H1 (cell line): ENCODE results near the gene AMHR2. TPM values are rescaled to one million over a fixed set of nuclear protein-coding genes. Genes with fewer than 3 reads are reported as not detected.

Experiments used
- CTCF ChIA-PET: fragments of 300-600 bp; sonication (Branson Sonifier 250); formaldehyde crosslinking; loops from one replicate; lab custom pipeline; 2021; ENCODE audit not compliant: partially characterized antibody; lab: Charles Lee
- POLR2A ChIA-PET: fragments of 300-600 bp; sonication (Branson Sonifier 250); formaldehyde crosslinking; loops from one replicate; lab custom pipeline; 2021; ENCODE audit warnings: inconsistent platforms; ENCODE audit not compliant: partially characterized antibody; lab: Charles Lee
- DNase-seq, 2 experiments: peaks; one replicate each; pipeline versions ENCODE4 v3.0.0 to v3.0.0-alpha.2; 2010 to 2022; ENCODE audit warnings: low spot score in 2 of 2, low read depth in 1 of 2, mixed read lengths in 1 of 2
- FAIRE-seq: peaks from 2 replicates; lab custom pipeline; 2011; peaks lifted over from hg19 to GRCh38; lab: Jason Lieb, UNC
- H2AFZ ChIP-seq: 2 replicates; pipeline ENCODE4 v1.8.1; 2012; ENCODE audit warnings: low read length, inconsistent platforms
- H2AK5ac ChIP-seq: 2 replicates; pipeline ENCODE4 v1.6.1; 2013; ENCODE audit warnings: low read depth, low read length
- H2BK120ac ChIP-seq: replicated peaks from 2 replicates; pipeline ENCODE3; 2013; ENCODE audit warnings: low read depth, low read length, inconsistent platforms
- H2BK12ac ChIP-seq: 2 replicates; pipeline ENCODE4 v1.6.1; 2013; ENCODE audit warnings: low read depth, low read length
- H2BK15ac ChIP-seq: 2 replicates; pipeline ENCODE4 v1.6.1; 2013; ENCODE audit warnings: low read length
- H2BK20ac ChIP-seq: 2 replicates; pipeline ENCODE4 v1.6.1; 2013; ENCODE audit warnings: low read length
- H2BK5ac ChIP-seq: 2 replicates; pipeline ENCODE4 v1.6.1; 2013; ENCODE audit warnings: low read depth, low read length
- H3K14ac ChIP-seq: 2 replicates; pipeline ENCODE4 v1.6.1; 2013; ENCODE audit warnings: inconsistent platforms; ENCODE audit not compliant: insufficient read length
- H3K18ac ChIP-seq: 2 replicates; pipeline ENCODE4 v1.6.1; 2013; ENCODE audit warnings: low read length; ENCODE audit errors: extremely low read depth
- H3K23ac ChIP-seq: 2 replicates; pipeline ENCODE4 v1.6.1; 2013; ENCODE audit warnings: inconsistent platforms; ENCODE audit not compliant: insufficient read length
- H3K23me2 ChIP-seq: 2 replicates; pipeline ENCODE4 v1.6.1; 2013; ENCODE audit warnings: low read depth, low read length
- H3K27ac ChIP-seq: 2 replicates; pipeline ENCODE4 v1.6.1; 2011; ENCODE audit warnings: low read depth, low read length, inconsistent platforms
- H3K27me3 ChIP-seq, 4 experiments: replicated peaks in 1 of 4; 1 replicate in 1 of 4; 2 replicates in 3 of 4; pipeline versions ENCODE4 v1.6.1 to v1.8.1; 2011 to 2013; ENCODE audit warnings: low read length in 3 of 4, mild to moderate bottlenecking in 3 of 4, inconsistent platforms in 2 of 4, mixed read lengths in 2 of 4, moderate library complexity in 1 of 4; ENCODE audit not compliant: control insufficient read depth in 3 of 4, insufficient read depth in 3 of 4; ENCODE audit errors: extremely low read depth in 1 of 4
- H3K36me3 ChIP-seq, 4 experiments: 2 replicates each; pipeline versions ENCODE4 v1.6.1 to v1.8.1; 2011 to 2013; ENCODE audit warnings: mild to moderate bottlenecking in 4 of 4, low read length in 3 of 4, moderate library complexity in 2 of 4, control low read depth in 1 of 4, inconsistent platforms in 1 of 4; ENCODE audit not compliant: insufficient read depth in 4 of 4, control insufficient read depth in 2 of 4
- H3K4ac ChIP-seq: replicated peaks from 2 replicates; pipeline ENCODE3; 2013; ENCODE audit warnings: low read length, low read depth, mixed read lengths, inconsistent platforms; ENCODE audit not compliant: insufficient read length
- H3K4me1 ChIP-seq, 4 experiments: replicated peaks in 1 of 4; 1 replicate in 1 of 4; 2 replicates in 3 of 4; pipeline versions ENCODE4 v1.6.1 to v1.8.1; 2011 to 2013; ENCODE audit warnings: low read length in 3 of 4, inconsistent platforms in 2 of 4, mixed read lengths in 1 of 4; ENCODE audit not compliant: insufficient read depth in 4 of 4, control insufficient read depth in 3 of 4
- H3K4me2 ChIP-seq, 2 experiments: 2 replicates each; pipeline versions ENCODE4 v1.6.1 to v1.8.1; 2011 to 2013; ENCODE audit warnings: low read depth in 2 of 2, low read length in 2 of 2, control low read depth in 1 of 2, inconsistent platforms in 1 of 2, mild to moderate bottlenecking in 1 of 2; ENCODE audit not compliant: insufficient read depth in 1 of 2
- H3K4me3 ChIP-seq, 4 experiments: fragments of 200-600, 300-600 bp in 1 of 4; sonication (generic), shearing (Covaris generic), sonication (Bioruptor Twin) in 1 of 4; 2 replicates each; pipeline versions ENCODE4 v1.5.1 to v1.8.1; 2011 to 2016; ENCODE audit warnings: low read length in 4 of 4, low read depth in 3 of 4, control low read depth in 2 of 4, inconsistent platforms in 2 of 4, mild to moderate bottlenecking in 2 of 4, mixed read lengths in 1 of 4, moderate library complexity in 1 of 4; ENCODE audit not compliant: insufficient read depth in 2 of 4; ENCODE audit errors: extremely low read depth in 1 of 4
- H3K56ac ChIP-seq: replicated peaks from 2 replicates; pipeline ENCODE3; 2013; ENCODE audit warnings: low read depth, mild to moderate bottlenecking, mixed read lengths, low read length, inconsistent platforms; ENCODE audit not compliant: insufficient read length
- H3K79me1 ChIP-seq: 2 replicates; pipeline ENCODE4 v1.6.1; 2013; ENCODE audit warnings: low read depth, low read length, control low read depth
- H3K79me2 ChIP-seq, 2 experiments: 2 replicates each; pipeline versions ENCODE4 v1.6.1 to v1.8.1; 2012 to 2013; ENCODE audit warnings: low read length in 2 of 2, mild to moderate bottlenecking in 2 of 2, inconsistent platforms in 1 of 2; ENCODE audit not compliant: insufficient read depth in 2 of 2, control insufficient read depth in 1 of 2
- H3K9ac ChIP-seq, 4 experiments: replicated peaks in 1 of 4; 1 replicate in 1 of 4; 2 replicates in 3 of 4; pipeline versions ENCODE4 v1.6.1 to v1.8.1; 2011 to 2013; ENCODE audit warnings: low read depth in 3 of 4, low read length in 3 of 4, control low read depth in 2 of 4, mild to moderate bottlenecking in 2 of 4, moderate library complexity in 2 of 4, inconsistent platforms in 1 of 4; ENCODE audit errors: extremely low read depth in 1 of 4
- H3K9me3 ChIP-seq, 2 experiments: 2 replicates each; pipeline versions ENCODE4 v1.6.1 to v1.8.1; 2012 to 2013; ENCODE audit warnings: mild to moderate bottlenecking in 2 of 2, moderate library complexity in 2 of 2, control low read depth in 1 of 2, inconsistent platforms in 1 of 2, low read depth in 1 of 2, low read length in 1 of 2, mixed read lengths in 1 of 2; ENCODE audit not compliant: insufficient read depth in 2 of 2
- H4K20me1 ChIP-seq, 2 experiments: replicated peaks in 1 of 2; 2 replicates each; pipeline versions ENCODE3 to v1.8.1; 2011 to 2013; ENCODE audit warnings: inconsistent platforms in 2 of 2, low read length in 2 of 2, mild to moderate bottlenecking in 1 of 2; ENCODE audit not compliant: insufficient read depth in 2 of 2, control insufficient read depth in 1 of 2
- H4K5ac ChIP-seq: 2 replicates; pipeline ENCODE4 v1.6.1; 2013; ENCODE audit warnings: low read length, low read depth, mixed read lengths, inconsistent platforms; ENCODE audit not compliant: insufficient read length
- H4K8ac ChIP-seq: 2 replicates; pipeline ENCODE4 v1.8.0; 2013; ENCODE audit warnings: mild to moderate bottlenecking, moderate library complexity, low read length, inconsistent platforms; ENCODE audit not compliant: insufficient read depth; ENCODE audit errors: extremely low read depth
- H4K91ac ChIP-seq: replicated peaks from 2 replicates; pipeline ENCODE3; 2013; ENCODE audit warnings: low read length, mixed read lengths, inconsistent platforms; ENCODE audit not compliant: insufficient read length
- CHD1 ChIP-seq: IDR thresholded peaks from 2 replicates; pipeline ENCODE4 v1.6.1; 2012; ENCODE audit warnings: low read depth, low read length, improper control_type of control experiment
- NRF1 ChIP-seq: IDR thresholded peaks from 2 replicates; pipeline ENCODE4 v1.6.1; 2011; ENCODE audit warnings: mild to moderate bottlenecking, low read depth, low read length, improper control_type of control experiment
- TBP ChIP-seq: IDR thresholded peaks from 2 replicates; pipeline ENCODE4 v1.6.1; 2011; ENCODE audit warnings: low read depth, low read length, improper control_type of control experiment
- TEAD4 ChIP-seq: IDR thresholded peaks from 2 replicates; pipeline ENCODE4 v1.6.1; 2012; ENCODE audit warnings: low read depth, low read length, inconsistent platforms, mixed read lengths
- WGBS, 2 experiments: shearing (Covaris generic) in 1 of 2; methylation state at CpG; one replicate each; pipeline versions ENCODE4 v1.1.6 to v1.1.7; 2013 to 2015; ENCODE audit warnings: low lambda C conversion rate in 2 of 2, mixed read lengths in 2 of 2, inconsistent platforms in 1 of 2, low coverage in 1 of 2, missing lambda C conversion rate in 1 of 2; ENCODE audit not compliant: insufficient replicate concordance in 2 of 2, insufficient coverage in 1 of 2, insufficient read length in 1 of 2; ENCODE audit errors: extremely low coverage in 1 of 2, missing lambda C conversion rate in 1 of 2; 5-methylcytosine and 5-hydroxymethylcytosine counted together
- polyA plus RNA-seq, 7 experiments: library from polyadenylated mRNA; depleted of rRNA in 3 of 7; stranded (reverse) in 5 of 7; unstranded in 2 of 7; fragments of >200 nt in 5 of 7; fragments of 200-250 nt in 2 of 7; gene quantifications; 1 replicate in 5 of 7; 2 replicates in 1 of 7; 4 replicates in 1 of 7; pipeline versions ENCODE4 v1.2.1 to v1.2.3, GENCODE V29; 2011 to 2013; ENCODE audit warnings: missing spikeins in 2 of 7, mixed read lengths in 2 of 7
- total RNA-seq: library from RNA; stranded (reverse); fragmentation: NEBNext Ultra II Directional; extraction: Animal tissue kit (Norgen Biotek cat#: 25700); gene quantifications from 2 replicates; pipeline ENCODE4 v1.2.1, GENCODE V29; 2021
- TF ChIP-seq, protein P1 (sequence below): IDR thresholded peaks from 2 replicates; pipeline ENCODE4 v1.6.1; 2012; ENCODE audit warnings: inconsistent platforms

Gene AMHR2
- total and polyA plus RNA-seq, 2 of the 8 experiments (the other 6 are each of a cell fraction or from before 2014, with no cell fraction given) = 0.29 to 0.35 TPM

DNA sequence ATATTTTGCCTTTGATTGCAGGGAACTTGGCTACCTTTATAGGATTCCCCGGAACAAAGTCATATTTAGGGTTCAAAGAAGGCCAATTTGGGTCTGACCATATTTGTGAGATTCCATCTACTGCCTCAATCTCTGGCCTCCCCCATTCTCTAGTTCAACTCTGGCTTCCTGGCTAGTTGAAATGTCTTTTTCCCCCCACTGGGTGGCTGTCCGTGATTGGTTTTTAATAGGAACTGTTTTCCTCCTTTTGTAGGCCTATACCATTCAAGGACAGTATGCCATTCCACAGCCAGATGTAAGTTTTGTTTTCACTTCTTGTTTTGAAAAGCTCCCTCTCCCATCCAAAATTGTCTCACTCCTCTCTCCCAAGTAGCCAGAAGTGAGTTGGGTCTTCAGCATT lies 42.0 kb downstream of the AMHR2 start:
- Histone ChIP-seq H2BK15ac (no peak overlapping the region), H3K9ac (no peak overlapping the region), H3K4me2 (no peak overlapping the region), H2AFZ (no peak overlapping the region), H3K79me1 (peaks cover 7% of the 10 kb centered on the region), H4K5ac (no peak overlapping the region), H3K56ac (no peak overlapping the region), H3K4me3 (no peak overlapping the region), H2AK5ac (no peak overlapping the region), H3K36me3 (peaks cover 86 to 100% (median 94%) of the 10 kb centered on the region in 4 experiments), H2BK20ac (no peak overlapping the region), H3K4ac (no peak overlapping the region), H4K20me1 (peaks cover 32 to 50% of the 10 kb centered on the region in 2 experiments), H2BK5ac (no peak overlapping the region), H3K23ac (no peak overlapping the region), H2BK12ac (no peak overlapping the region), H4K8ac (no peak overlapping the region), H4K91ac (no peak overlapping the region), H3K18ac (no peak overlapping the region), H3K9me3 (no peaks in the 10 kb centered on the region), H3K79me2 (peaks cover 0 to 68% of the 10 kb centered on the region in 2 experiments; a peak in 2 of 4 replicates), H3K23me2 (no peaks in the 10 kb centered on the region; the same call in 1 of the 2 replicates), H3K14ac (no peak overlapping the region), H3K4me1 (peaks cover 0 to 10% (median 0%) of the 10 kb centered on the region in 4 experiments; a peak in 2 of 7 replicates), H2BK120ac (no peak overlapping the region), H3K27me3 (no peaks in the 10 kb centered on the region), H3K27ac (no peak overlapping the region)
- DNase-seq = no peak
- FAIRE-seq = no peak
- WGBS, 2 experiments = 91% methylated on average over 2 of the region's 2 CpGs; no CpG with 5 or more reads in 1 of the 2 experiments
- ChIA-PET CTCF (interaction anchor here (1.5 to 6.4 kb wide), 3 partner anchors 9 to 37 kb away, joined by 3 to 57 read pairs (median 13); no protein-coding TSS in a partner anchor), POLR2A (interaction anchor here (0.9 to 67.0 kb wide), 3 partner anchors 2 to 166 kb away, joined by 3 to 3397 read pairs (median 3397); partner anchors contain the start of genes MAP3K12, MYG1, NPFF and PCBP2)
- TF ChIP-seq TBP (no peak), CHD1 (no peak), TEAD4 (no peak), NRF1 (no peak)
- TF ChIP-seq, protein P1, sequence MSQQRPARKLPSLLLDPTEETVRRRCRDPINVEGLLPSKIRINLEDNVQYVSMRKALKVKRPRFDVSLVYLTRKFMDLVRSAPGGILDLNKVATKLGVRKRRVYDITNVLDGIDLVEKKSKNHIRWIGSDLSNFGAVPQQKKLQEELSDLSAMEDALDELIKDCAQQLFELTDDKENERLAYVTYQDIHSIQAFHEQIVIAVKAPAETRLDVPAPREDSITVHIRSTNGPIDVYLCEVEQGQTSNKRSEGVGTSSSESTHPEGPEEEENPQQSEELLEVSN = no peak
